ENCODE data around the gene EFEMP1.

EFEMP1 gene

DNA sequence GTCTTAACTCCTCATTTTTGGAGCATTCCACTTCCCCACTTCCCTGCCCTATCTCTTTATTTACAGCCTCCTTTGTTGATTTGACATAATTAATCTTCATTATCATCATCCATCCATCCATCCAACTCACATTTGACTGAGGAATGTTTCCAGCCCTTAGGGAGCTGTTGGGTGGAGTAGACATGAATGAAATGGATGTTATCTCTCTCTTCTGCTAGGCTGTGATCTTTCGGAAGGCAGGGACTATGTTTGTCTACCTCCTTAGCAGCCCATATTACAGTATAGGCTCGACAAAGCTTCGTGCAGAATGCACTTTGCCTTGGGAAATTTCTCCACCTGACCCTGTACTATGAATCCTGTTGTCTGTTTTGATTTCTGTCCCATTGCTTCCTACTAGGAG, 7.7 kb upstream of the EFEMP1 start:
- DNase-seq, result no peak

DNA sequence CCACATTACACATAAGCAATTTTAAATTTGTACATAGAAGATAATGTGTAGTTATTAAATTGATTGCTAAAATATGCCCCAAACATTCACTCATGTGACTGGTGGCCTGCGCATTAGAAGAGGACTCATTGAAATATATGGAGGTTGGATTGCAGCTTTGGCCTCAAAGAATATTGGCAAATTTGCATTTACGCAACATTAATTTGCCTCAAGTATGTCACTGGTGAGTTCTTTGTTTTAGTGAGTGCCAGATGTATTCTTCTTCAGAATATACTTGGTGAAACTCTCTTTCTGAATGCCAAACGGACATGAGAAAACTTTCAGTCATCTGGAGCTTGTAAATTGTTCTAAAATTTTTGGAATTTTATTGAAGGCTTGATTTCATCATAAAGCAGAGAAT, 5.9 kb upstream of the EFEMP1 start:
- no peak for DNase-seq

DNA sequence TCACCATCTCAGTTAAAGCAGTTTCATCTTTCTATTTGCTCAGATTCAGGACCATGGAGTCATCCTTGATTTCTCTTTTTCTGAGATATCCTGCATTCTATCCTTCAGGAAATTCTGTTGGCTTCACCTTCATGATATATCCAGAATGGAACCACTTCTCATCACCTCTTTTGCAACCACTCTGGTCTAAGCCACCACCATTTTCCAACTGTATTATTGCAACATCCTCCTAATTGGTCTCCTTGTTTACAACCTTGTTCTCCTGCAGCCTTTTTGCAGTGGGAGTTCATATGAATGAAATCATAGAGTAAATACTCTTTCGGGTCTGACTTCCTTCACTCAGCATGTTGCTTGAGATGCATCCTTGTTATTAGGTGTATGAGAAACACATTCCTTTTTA, 3.4 kb upstream of the EFEMP1 start:
- no peak for DNase-seq

DNA sequence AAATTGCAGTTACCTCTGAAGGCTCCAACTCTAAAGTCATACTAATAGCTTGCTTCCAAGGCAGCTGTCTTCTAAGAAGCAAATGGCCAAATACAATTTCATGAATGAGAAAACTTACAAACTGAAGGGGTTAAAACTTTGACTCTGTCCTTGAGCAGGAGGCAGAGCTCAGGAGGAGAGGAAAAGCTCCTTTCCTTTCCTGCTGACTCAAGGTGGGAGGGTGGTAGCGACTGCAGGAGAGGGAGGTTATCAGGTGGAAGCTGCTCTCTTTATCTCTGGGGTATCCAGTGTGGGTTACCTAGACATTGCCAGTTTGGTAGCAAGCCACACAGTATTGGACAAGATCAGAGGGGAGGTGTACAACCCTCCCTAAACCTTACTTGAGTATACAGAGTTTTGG, 2.7 kb upstream of the EFEMP1 start:
- DNase-seq, result no peak

DNA sequence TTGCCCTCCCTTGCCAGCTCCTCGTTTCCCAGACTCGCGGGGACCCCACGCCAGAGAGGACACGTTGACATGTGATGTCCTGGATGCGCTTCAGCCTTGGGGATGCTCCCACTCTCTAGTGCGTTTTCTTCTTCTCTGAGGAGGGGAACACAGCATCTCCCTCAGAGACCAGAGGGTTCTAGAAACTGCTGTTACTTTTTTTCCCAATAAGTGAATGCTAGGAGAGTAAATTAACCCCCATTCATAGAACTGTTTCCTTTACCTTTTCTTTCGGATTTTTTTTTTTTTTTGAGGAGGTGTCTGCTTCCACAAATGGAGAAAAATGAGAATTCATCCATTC, 370 bp upstream of the EFEMP1 start:
- no peak for DNase-seq

DNA sequence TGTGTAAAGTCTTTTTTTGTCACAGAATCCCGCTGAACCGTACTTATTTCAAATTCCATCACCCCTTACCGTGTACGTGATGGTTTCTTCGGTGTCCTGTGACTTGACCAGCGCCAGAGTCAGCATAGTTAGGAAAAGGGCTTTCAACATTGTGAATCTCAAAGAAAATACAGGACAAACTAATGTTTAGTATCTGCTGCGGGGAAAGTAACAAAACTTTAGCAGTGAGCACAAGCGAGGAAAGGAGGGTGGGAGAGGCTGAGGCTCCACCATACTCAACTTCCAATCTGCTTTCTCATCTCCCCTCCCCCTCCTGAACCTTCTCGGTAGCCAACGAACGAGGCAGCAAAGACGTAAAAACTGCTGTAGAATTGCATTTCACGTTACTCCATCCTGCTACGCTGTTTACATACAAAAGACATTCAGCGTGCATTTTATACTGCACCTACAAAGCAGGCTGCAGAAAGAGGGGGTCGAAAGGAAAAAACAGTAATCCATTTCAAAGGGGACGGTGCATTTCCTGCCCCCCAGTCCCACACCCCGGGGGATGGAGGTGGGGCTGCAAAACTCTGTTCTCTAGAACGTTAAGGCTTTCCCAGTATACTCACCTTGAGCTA, 1.2 kb downstream of the EFEMP1 start:
- DNase-seq, result peak; percentile 36

DNA sequence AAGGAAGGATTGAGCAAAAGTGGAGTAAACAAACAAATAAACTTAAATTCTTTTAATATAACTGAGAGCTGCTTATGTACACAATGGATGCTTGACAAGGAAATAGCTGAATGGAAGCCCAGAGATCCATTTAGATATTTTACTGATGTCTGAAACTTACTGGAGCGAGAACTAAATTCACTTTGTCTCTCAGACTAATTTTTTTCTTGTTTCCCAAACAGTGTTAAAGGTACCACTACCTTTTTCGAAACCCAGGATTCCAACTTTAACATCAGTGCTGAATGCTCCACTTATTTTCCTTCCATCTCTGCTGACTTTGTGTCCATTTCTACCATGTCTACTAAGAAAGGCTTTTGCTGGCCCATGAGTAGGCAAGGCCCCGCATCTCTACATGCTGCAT, 4.0 kb downstream of the EFEMP1 start:
- DNase-seq, result no peak

DNA sequence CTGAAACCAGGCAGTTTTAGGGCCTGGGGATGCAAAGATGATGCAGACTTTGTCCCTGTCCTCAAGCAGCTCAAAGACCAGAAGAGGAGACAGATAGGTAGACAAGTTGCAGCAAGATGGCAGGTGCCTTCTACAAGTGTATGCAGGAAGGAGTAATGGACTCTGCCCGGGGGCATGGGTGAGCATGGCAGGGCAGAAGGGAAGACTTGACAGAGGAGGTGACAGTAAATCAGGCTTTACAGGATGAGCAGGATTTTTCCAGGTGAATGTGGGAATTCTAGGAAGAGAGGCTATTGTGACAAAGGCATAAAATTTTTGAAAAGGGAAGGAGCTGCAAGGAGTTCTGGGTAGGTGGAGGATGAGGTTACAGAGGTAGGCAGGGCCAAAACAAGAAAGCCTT, 4.7 kb downstream of the EFEMP1 start:
- no peak for DNase-seq

DNA sequence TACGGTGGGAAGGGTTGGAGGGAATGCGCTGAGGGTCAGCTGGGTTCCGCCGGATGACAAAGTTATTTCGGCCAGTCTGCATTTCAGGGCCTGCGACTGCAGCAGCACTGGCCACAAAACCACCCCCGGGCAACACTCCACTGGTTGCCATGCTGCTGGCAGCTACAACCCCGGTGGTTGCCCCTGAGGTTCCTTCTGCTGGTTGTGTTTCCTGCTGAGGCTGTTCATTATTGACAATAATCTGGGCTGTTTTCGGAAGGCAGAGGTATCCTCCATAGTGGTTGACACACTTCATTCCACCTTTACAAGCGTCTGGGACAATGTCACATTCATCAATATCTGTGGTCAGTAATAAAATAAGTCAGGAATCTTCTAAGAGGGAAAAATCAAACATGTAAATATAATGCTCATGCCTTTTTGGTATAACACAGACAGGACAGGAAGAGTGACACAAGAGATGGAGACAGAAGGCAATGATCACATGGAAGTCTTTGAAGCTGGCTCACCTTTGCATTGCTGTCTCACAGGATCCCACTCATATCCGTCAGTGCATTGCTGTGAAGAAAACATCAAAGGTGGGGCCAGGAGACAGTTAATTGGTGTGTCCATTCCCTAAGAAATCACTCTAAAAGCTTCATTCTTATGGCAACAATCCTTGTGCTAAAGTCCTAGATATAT, 5.7 kb downstream of the EFEMP1 start:
- no peak for DNase-seq

DNA sequence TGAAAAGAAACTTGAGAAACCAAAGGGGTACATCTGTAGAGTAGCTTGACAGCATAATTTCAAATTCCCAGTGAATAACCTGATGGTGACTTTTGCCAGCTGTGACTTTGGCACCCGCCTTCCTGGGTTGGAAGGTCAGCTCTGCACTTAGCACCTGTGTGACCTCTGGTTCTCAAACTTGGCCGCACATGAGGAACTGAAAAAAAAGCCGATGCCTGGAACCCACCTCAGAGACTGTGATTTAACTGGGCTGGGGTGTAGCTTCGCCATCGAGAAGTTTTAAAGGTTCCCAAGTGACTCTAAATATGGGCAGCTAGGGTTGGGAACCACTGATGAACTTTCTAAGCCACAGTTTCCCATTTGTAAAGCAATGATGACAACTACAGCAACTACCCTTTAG, 6.5 kb downstream of the EFEMP1 start:
- DNase-seq, result no peak

DNA sequence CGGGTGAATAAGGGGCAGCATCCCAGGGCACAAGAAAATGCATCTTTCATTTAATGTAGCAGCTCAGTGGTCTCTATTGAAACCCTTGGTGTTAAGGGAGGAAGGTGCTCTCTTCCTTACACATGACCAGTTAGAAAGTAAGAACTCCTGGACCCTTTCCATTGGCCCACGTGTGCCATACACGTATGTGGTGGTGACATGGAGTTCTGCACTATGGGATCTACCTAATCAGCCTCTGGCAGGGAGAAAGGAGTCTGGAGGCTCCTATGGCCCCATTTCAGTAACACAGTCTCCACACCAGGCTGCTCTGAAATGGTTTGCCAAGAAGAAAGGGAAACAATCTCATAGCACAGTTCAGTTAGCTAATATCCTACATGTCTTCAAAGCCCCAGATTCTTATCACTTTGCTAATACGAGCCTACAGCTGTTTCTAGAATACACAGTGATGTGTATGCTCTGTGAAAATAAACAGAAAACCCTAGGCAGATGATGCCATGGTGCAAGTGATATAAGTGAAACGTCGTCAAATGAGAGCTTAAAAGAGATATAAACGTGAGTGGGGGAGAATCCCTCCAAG, 7.0 kb downstream of the EFEMP1 start:
- no peak for DNase-seq

DNA sequence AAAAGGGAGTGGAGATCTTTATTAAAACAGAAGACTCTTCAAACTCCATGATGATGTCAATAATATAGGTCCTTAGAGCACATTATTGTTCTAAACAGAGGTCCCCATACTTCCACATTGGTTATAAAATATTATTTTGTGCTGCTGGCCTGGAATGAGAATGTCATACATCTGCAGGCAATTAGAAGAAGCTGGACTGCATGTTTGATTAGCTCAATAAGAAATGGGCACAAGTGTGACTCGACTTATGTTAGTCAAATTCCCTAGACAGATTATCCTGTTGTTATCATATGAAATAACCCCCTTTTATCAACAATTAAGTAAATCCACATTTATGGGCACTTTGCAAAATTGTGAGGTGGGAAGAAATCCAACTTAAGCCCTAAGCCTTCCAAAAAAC, 8.8 kb downstream of the EFEMP1 start:
- DNase-seq, result no peak

DNA sequence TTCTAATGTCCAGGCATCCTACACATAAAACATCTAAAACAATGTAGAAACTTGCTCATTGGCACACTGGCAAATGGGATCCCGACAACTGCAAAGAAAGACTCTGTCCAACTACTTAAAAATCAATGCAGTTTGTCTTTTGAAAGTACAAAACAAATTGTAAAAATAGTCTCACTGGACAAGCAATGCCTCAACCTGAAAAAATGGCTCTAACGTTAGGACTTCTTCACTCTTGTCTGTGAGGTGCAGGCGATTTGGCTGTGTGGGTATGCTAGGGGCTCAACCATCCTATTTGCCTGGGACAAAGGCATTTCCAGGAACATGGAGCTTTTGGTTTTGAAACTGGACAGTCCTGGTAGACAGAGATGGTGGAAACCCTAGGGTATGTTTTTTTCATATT, 10.7 kb downstream of the EFEMP1 start:
- DNase-seq, result no peak

DNA sequence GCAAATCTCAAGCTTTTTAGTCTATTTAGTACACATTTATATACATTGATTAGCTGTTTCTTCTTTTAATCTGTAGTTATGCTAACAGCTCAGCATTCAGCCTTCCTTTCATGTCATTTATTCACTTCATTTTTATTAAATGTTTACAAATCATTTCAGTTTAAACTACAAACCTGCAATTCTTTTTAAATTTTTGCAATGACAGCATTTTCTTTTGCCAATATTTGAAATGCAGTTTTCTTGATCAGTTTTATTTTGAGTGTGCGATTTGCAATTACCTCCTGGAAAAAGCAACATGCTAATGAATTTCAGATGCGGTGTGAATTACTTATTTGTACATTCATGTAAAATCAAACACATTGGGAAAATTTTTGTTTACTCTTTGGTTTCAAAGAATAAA, 13.5 kb downstream of the EFEMP1 start:
- no peak for DNase-seq

DNA sequence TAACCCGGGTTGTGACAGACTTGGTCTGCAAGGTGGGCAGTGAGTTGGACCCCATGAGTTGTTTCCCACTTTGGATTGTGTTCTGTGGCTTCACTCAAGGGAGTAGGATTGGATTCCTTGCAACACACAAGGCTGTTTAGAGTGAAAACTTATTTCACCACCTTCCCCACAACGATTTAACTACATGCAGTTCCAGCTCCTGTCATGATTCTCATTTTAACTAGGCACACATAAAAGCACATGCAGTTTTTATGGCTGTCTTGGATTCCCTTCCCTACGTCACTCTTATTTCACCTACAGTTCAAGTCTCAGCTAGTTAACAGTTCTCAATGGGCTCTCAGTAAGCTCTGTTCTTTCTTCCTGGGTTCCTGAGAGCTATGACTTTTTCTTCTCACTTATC, 15.9 kb downstream of the EFEMP1 start:
- DNase-seq, result no peak

DNA sequence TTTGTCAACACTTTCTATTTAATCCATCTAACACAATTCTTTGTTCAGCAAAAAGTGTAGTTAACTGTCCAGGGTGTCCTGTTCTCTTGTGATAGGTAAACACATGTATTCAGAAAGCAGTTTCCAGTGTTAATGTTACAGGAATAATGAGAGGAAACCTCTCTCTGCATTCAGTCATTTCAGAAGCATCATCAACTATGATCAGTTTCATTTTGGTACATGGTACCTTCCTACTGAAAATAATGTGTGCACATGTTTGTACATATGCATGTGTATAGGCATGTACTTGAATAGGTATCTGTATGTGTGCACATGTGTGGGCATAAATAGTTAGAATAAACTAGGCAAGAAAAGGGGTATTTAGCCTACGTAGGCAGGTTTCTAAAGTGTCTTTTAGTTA, 16.6 kb downstream of the EFEMP1 start:
- no peak for DNase-seq

DNA sequence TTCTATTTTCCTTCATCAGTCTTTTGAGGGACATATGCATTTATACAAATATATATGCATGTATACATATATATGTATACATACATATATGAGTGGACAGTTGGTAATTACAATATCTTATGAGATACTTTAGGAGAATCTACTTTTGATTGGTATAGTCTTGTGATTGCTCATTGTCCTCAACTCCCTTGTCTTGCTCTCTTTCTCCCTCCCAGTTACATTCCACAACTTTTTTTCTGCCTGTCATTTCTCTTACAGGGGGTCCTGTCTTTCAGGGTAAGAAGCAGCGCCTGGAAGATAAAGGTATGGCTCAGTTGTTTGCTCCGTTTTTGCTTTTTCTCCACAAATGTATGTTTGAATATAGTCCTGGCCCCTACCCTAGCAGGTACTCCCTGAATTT, 19.9 kb downstream of the EFEMP1 start:
- no peak for DNase-seq

DNA sequence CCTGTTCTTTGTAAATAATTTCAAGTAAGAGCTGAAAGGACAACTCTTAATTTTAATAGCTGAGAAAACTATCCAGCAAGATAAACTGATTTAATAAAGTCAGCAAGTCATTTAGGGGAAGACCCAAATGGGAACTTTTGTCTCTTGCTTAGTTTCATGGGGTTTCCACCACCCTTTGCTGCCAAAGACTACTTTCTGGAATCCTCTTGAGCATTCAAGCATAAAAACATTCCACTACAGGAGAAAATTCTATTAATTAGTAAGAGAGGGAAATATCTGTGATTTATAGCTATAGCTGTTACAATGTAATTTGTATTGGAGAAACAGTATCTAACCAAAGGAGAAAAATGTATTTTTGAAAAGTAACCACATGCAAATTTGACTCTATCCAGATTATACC, 20.6 kb downstream of the EFEMP1 start:
- no peak for DNase-seq

DNA sequence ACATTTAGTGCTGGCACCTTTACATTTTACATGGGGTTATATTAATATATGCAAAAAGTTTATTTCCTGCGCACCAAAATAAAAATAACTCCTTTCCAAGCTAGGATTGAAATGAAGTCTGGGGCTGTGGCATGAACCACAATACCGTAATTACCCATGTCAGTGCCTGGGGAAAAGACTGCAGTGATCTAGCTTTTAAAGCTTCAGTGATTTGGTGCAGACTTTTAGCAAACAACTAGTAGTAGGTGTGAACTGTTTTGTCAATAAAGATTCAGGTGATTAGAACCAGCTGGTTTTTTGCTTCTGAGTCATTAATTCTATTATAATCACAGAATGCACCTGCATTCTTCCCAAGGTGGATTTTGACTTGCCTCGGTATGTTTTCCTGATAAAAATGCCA, 21.2 kb downstream of the EFEMP1 start:
- no peak for DNase-seq

DNA sequence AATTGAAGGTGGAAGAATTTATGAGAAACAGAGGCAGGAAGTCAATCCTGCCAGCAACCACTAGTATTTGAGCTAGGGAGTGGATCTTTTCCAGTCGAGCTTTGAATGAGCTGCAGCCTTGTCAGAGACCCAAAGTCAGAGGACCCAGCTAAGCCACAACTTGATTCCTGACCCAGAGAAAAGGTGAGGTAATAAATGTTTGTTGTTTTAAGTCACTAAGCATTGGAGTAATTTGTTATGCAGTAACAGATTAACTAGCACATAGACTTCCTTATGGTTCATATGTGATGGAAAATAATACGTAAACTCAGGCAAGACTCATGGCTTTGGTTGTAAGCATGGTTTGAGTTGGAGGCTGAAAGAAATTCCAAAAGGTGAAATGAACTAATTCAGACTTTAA, 21.6 kb downstream of the EFEMP1 start:
- DNase-seq, result no peak

DNA sequence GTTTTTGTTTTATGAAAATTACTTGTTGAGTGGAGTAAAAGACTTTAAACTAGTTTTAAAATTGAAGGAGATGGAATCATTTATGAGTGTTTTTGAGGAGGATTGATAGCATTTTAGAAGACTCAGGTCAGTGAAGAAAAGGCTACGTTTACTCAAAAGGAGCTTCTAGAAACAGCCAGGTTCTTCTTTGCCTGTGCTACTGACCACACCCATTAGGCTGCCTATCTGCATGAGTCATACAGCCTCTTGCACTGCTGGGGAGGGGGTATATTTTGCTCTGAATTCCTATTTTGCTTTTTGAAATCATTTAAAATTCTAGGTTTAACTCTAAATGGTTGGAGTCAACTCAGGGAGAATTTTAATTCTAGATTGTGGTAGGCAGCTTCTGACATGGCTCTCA, 22.3 kb downstream of the EFEMP1 start:
- DNase-seq, result no peak

DNA sequence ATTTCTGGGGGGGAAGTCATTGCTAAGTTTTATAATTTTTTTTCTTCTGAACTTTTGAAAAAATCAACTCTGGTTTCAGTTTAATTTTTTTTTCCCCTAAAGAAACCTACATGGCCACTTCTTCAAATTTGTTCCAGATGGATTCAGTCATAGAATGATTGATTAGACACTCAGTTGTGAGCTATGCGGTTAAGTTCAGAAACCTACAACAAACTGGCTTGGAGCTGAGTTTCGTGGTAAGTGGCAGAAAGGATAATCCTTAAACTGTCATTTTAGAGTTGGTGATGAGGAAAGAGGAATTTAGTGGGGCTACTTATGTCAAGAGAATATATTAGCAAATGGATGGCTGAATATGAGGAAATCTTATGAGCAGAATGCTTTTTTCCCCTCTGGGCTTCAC, 23.7 kb downstream of the EFEMP1 start:
- no peak for DNase-seq

DNA sequence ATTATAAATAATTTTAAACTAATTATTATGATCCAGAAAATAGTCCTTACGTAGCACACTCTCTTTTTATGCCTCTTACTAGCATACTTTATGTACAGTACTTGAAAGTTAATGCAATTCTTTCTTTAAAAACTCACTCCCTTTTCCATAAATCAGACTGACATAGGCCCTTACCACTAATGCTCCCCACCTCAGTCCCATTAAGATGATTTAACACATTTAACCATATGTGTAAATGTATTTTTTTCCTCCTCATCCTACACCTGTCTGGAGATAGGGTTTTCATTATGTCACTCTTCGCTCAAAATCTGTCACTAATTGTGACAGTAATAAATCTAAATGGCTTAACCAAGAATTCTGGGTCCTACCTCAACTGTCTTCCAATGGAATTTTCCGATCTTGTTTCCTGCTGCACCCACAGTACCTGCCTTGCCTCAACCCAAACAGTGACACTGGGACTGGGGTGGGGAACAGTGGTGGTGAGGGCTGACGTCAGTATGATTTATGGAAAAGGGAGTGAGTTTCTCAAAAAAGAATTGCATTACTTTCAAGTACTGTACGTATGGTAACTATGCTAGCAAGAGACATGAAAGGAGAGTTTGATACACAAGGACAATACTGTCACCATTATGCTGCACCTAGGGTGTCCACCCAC, 25.1 kb downstream of the EFEMP1 start:
- DNase-seq, result no peak

DNA sequence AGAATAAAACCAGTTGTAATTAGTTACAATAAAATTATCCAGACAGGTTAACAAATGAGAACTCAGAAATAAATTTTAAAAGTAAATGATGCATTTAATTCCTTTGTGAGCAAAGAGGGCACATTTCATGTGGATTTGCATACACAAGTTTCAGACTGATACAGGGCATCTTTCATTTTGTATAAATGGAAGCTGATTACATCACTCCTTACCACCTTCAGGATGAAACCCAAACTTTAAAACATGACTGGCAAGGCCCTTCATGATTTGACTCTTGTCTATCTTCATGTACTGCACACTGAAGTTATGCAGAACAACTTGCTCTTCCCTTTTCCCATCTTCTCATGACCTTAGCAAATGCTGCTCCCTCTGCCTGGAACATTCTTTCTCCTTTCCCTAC, 26.9 kb downstream of the EFEMP1 start:
- DNase-seq, result no peak

DNA sequence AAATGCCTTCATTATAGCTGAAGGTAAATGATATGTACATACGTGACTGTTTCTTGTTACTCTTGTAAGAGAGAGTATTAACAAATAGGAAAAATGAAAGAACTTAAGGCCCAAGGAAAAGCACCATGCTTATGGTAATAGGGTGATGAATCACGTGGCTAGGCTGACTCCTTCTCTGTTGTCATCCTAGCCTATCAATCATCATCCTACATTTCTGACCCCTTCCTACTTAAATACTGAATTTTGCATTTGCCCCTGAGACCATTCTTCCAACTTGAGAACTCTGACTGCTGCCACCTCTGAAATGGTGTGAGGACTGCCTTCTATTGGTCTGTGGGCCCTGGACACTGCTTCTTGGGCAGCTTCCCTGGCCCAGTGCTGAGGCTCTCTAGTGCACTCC, 28.9 kb downstream of the EFEMP1 start:
- no peak for DNase-seq
